HG02798 (cell line): ENCODE results near the gene ZCCHC9.
"Not testable (repeated sequence)": the region's sequence is repeated elsewhere in the genome, so short reads cannot be mapped to it uniquely, and the experiment has no call there.

ENCODE experiments used
- ATAC-seq: cut with Tn5 transposase; IDR thresholded peaks from one replicate; pipeline ENCODE4 v1.9.1; 2021; ENCODE audit warnings: mild to moderate bottlenecking; ENCODE audit not compliant: unreplicated experiment, poor library complexity

Gene ZCCHC9, protein sequence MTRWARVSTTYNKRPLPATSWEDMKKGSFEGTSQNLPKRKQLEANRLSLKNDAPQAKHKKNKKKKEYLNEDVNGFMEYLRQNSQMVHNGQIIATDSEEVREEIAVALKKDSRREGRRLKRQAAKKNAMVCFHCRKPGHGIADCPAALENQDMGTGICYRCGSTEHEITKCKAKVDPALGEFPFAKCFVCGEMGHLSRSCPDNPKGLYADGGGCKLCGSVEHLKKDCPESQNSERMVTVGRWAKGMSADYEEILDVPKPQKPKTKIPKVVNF

DNA sequence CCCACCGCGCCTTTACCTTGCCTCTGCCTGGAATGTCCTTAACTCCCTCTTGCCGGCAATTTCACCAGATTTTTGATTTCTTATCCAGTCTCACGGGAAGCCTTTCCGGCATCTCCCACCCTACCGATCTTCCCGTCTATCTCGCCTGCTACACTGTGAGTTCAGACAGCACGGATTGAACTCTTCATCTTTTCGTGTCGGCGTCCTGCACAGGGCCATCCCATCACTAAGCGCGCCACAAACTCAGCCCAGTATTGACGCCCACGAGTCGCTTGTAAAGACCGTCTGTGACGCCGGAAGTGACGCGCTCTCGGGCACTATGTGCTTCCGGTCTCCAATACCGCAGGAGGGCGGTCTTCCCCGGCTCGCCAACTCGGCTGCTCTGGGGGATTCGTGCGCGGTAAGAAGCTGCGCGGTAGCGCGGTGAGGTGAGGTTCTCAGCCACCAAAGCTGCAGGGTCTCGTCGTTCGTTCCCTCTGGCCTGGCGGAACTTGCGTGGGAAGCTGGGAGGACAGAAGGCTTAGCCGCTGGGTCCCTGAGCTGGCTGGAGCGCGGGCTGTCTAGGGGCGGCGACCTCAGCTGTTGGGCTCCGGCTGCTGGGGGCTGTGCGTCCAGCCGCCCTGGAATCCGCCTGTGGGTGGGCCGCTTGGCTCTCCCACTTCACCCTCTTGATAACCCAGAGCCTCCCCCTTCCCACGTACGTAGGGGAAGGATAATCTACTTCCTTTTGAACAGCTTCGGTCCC is at the start of gene ZCCHC9:
ZCCHC9 (plus strand) TSS at position 317 of the 745 bp plus-strand sequence. CDS start 3,171 bp downstream, outside the sequence.
- peak; percentile 98 for ATAC-seq

DNA sequence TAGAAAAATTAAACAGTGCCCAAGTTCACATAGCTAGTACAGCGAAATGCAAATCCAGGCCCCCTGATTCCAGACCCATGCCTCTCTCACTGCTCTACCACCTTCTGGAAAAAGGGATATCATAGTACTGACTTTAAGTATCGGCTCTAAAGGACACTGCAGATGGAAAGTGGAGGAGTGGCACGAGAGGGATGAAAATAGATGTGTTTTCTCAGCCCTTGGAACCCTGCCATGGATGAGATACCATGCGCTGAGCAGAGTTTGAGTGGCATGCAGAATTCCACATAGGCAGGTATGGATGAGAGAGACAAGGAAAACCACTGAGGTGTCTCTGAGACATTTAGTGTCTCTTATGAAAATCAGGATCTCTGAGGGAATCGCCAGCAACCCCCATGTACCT is 49.5 kb upstream of the ZCCHC9 start:
- no peak for ATAC-seq

DNA sequence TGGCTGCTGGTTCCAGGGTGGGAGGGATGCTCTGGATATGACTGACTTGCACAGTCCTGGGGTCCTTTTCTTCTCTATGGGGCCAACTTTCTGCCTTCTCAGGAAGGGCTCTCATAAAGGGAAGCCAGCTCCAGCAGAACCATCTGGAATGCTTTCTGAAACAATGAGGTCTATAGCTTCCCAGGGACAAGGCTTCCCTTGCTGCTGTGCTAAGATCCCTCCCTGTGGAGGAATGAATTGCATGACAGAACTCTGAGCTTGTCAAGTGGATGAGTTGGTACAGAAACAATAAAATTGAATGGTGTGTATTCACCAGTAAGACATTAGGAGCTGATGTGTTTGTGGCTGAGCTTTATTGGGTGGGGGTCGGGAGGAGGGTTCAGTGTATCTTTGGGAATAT is 48.5 kb upstream of the ZCCHC9 start:
- no peak for ATAC-seq

DNA sequence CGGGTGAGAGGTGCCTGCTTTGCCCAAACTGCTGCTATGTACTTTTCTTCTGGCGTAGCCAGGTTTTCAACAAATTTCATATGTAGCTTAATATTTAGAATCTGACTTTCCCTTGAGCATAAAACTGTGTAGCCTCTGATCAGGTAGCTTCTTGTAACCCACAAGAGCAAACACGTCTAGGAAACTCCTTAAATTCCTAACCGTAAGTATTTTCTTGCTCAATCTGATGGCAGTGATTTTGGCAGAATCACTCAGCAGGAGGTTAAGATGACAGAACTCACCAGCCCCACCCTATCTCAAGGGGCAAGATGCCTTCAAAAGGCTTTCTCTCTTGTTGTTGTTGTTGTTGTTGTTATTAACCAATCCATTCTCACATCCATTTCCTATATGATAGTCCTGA is 47.5 kb upstream of the ZCCHC9 start:
- no peak for ATAC-seq

DNA sequence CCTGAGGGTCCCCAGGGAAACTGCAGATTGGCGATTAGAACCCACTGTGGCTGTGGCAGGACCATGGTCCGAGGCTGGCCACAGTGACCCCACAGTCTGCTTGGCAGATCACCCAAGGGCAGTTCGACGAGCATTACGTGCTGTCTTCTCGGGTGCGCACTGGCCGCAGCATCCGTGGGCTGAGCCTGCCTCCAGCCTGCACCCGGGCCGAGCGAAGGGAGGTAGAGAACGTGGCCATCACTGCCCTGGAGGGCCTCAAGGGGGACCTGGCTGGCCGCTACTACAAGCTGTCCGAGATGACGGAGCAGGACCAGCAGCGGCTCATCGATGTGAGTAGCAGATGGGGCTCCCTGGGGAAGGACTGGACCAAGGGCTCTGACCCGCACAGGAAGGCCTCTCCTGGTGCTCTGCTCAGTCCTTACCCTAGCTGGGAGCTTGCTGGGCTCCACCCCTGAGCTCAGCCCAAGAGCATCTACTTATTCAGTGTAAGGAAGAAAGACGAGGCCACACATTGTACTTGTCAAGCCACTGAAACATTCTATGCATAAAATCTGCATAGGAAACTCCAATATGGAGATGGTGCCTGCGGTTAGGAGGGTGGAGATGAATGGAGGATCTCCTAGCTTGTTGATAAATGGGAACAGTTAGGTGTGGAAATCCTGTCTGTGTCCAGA is 46.4 kb upstream of the ZCCHC9 start:
- ATAC-seq, result no peak

DNA sequence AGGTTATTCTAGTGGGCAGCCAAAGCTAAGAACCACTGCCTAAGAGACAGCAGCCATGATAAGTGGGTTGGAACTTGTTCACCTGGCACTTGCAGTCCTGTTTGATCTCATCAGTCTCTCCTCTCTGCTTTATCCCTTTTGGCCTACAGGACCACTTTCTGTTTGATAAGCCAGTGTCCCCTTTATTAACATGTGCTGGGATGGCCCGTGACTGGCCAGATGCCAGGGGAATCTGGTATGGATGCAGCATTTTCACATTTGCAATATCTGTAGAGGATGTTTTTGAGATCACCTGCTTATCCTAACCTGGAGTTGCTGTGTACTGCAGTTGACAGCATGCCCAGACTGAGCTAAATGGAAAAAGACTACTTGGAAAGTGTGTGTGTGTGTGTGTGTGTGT is 44.6 kb upstream of the ZCCHC9 start:
- ATAC-seq, result no peak

DNA sequence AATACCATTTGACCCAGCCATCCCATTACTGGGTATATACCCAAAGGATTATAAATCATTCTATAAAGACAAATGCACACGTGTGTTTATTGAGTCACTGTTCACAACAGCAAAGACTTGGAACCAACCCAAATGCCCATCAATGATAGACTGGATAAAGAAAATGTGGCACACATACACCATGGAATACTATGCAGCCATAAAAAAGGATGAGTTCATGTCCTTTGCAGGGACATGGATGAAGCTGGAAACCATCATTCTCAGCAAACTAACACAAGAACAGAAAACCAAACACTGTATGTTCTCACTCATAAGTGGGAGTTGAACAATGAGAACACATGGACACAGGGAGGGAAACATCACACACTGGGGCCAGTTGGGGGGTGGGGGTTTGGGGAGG is 38.6 kb upstream of the ZCCHC9 start:
- not testable (repeated sequence) for ATAC-seq

DNA sequence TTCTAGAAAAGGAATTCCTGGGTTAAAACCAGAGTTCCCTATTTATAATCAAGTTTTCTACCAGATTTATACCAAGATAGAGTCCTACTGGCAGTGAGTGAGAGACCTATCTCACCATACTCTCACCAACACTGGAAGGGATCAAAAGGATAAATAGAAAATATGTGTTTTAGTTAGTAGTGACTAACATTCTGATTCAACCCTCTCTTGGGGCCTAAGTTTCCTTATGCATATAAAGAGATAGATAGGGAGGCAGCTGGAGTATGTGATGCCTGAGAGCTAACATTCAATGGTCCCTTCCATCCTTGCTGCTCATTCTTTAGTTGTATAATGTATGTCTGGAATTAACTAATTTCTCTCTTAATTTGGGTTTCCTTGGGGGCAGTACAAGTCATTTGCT is 36.3 kb upstream of the ZCCHC9 start:
- ATAC-seq, result no peak

DNA sequence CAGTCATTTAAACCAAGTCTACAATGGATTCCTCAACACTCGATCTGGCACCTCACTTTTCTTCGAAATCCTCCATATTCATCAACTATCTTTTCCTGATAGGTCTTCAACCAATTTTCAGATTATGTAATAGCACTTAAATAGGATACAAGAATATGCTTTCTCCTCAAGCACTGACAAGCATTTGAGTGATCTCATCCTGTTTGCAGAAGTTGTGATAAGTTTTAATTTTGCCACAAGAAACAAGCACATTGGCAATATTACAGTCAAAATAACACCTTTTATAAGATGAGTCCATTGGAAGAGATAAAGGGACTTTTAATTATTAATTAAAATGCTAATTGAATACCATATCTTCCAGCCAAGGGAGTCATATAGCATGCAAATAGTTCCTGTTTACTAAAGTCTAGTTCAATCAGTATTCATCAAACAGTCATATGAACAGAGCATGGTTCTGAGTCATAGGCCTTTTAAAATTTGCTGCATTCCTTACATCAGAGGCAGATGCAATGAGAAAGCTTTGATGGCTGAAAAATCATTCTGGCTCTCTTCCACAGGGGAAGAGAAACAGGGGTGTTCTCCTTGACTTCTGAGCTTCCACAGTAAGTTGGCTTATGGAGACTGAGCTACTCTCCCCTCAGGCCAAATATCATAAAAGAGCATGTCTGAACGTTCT is 32.7 kb upstream of the ZCCHC9 start:
- no peak for ATAC-seq

DNA sequence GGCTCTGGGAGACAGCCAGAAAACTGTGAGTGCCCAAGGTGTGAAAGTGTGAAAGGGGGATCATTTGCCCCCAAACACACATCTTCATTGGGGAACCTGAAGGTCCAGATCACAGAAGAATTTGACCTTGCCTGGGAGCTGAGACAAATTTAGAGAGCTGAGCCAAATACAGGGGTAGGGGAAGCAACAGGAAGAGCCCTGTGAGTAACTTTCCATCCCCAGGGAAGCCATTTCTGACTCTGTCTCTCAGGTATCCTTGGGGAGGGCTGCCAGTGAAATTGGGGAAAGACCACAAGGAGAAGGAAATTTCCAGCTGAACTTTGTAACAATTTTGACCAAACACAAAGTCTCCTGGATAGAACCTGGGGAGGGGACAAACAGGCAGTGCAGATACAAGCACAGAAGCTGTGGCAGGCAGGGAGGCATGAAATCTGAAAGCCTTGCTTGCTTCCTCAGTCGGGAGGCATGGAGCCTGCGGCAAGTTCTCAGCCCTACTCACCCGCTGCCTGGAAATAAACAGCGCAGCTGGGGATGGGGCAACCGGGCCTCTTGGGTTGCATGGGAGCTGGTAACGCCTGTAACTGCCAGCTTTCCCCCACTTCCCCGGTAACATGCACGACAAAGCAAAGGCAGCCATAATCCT is 31.5 kb upstream of the ZCCHC9 start:
- no peak for ATAC-seq

DNA sequence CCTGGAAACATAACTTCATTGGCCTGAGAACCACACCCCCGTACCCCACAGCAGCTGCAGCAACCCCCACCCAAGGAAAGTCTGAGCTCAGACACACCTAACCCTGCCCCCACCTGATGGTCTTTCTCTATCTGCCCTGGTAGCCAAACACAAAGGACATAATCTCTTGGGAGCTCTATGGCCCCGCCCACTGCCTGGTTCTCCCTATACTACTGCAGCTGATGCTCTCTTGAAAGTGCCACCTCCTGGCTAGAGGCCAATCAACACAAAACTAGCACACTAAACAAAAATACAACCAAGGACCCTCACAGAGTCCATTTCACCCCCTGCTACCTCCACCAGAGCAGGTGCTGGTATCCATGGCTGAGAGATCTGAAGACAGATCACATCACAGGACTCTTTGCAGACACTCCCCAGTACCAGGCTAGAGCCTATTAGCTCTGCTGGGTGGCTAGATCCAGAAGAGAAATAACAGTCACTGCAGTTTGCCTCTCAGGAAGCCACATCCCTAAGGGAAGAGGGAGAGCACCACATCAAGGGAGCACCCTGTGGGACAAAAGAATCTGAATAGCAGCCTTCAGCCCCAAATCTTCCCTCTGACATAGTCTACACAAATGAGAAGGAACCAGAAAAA is 30.9 kb upstream of the ZCCHC9 start:
- not testable (repeated sequence) for ATAC-seq

DNA sequence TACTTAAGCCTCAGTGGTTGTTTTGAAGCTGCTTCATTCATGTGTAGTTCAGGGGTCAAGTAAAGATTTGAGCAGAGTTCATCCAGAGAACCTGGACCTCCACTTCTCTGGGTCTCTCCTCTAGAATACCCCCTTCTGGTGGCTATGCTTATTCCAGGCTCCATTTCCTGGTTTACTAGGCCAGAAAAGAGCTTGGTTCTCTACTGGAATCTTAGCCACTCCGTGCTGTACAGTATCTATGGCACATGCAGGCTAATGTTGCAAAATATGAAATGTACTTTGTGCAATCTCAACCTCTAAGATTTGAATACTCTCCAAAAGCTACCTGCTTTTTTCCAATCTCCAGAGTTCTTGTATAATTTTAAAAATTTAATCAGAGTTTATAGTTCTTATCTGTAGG is 17.4 kb upstream of the ZCCHC9 start:
- ATAC-seq, result no peak

DNA sequence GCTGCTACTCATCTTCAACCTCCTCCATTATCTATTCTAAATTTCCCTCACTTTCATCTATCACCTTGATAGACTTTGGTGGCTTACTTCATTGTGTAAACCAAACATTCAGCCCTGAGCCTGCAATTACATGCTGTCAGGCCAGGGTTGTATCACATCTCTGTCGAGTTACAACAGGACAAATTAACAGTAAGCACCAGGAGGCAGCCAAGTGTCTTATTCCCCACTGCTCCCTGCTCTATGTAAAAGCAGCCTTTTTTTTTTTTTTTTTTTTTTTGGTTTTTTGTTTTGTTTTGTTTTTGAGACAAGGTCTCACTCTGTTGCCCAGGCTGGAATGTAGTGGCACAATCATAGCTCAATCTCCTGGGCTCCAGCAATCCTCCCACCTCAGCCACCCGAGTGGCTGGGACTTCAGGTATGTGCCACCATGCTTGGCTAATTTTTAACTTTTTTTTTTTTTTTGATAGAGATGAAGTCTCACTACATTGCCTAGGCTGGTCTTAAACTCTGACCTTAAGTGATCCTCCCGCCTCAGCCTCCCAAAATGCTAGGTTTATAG is 15.2 kb upstream of the ZCCHC9 start:
- no peak for ATAC-seq

DNA sequence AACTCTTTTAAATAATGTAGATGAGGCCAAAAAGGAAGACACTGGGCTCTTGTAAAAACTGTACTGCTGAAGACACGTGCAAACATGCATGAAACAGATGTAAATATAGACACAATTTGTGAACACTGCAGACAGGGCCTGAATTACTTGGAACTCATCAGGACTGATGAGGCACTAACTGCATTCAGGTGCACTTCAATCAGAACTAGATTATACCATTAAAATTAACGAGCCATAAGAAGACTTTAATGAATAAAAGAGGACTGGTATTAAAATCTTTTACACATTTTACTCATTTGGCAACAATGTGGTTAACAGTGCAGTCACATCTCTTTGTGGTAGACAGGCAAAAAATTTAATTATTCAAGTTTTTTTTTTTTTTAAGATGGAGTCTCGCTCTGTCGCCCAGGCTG is 13.4 kb upstream of the ZCCHC9 start:
- ATAC-seq, result peak; percentile 63

DNA sequence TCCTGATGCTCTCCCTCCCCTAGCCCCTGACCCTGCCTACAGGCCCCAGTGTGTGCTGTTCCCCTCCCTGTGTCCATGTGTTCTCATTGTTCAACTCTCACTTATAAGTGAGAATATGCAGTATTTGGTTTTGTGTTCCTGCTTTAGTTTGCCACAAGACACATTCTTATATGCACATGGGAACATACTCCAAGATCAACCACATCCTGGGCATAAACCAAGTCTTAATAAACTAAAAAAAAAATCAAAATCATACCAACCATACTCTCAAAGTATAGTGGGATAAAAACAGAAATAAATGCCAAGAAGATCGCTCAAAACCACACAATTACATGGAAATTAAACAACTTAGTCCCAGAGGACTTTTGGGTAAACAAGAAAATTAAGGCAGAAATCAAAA is 11.2 kb upstream of the ZCCHC9 start:
- ATAC-seq, result no peak

DNA sequence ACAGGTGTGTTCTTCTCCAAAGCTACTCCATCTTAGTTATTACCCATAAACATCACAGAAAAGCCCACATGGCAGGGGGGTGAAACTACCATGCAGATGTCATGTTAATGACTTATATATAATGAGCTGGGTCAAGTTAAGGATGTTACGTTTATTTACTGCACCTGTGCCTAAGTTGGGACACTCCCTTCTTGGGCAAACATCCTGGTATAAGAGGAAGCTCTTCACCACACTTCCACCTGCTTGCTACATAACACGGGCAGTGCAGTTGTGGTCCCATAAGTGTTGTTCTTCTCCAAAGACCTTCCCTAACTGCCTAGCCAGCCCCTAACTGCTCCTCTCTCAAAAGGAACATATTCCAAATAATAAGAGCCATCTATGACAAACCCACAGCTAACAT is 9.3 kb upstream of the ZCCHC9 start:
- ATAC-seq, result no peak

DNA sequence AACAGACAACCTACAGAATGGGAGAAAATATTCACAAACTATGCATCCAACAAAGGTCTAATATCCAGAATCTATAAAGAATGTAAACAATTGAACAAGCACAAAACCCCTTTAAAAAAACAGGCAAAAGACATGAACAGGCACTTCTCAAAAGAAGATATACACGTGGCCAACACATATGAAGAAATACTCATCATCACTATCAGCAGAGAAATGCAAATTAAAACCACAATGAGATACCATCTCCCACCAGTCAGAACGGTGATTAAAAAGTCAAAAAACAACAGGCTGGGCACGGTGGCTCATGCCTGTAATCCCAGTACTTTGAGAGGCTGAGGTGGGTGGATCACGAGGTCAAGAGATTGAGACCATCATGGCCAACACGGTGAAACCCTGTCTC is 7.4 kb upstream of the ZCCHC9 start:
- ATAC-seq, result not testable (repeated sequence)

DNA sequence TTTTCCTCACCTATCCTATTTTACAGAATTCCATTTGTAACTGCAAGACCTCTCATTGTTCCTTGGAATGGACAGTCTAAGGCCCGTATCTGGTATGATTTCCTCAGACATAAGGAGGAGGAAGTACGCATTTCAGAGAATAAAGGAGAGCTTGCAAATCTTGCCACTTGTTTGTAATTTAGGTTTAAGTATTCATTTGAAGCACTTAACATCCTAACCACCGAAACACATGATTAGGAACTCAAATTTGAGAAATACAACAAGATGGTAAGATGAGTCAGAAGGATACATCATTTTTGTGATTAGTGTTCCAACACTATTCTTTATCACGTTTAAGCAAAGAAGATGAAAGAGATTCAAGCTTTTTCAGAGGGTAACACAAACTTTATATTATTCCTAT is 3.9 kb upstream of the ZCCHC9 start:
- ATAC-seq, result no peak

DNA sequence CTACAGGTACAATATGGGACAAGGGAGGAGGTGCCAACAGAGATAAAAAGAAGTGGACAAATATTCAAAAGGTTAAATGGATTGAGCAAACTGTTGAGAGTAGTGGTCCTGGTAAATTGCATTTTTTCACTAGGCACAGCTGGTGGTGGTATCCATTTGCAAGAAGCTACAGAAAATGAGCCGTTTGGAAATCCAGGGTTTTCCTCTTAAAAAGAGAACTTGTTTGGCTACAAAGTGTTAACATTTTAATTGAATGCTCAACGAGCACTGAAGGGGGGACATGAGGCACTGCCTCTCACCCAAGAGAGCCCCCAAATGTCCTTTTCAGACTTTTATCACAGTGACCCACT is 491 bp upstream of the ZCCHC9 start:
- no peak for ATAC-seq

DNA sequence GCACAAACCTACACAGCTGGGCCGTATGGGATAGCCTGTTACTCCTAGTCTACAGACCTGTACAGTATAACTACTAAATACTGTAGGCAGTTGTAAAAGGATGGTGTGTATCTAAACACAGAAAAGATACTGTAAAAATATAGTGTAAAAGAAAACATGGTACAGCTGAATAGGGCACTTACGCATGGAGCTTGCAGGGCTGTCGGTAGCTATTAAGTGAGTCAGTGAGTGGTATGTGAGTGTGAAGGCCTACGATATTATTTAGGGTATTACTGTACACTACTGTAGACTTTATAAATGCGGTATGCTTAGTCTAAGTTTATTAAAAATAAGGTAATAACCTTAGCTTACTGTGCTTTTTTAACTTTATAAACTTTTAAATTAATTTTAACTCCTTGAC is 1.2 kb downstream of the ZCCHC9 start:
- ATAC-seq, result no peak
